Pulmonary artery endothelial cell (primary cell): ENCODE data around the gene OR10A4. TPM values are rescaled to one million over a fixed set of nuclear protein-coding genes. Genes with fewer than 3 reads are reported as not detected.
"Not testable (repeated sequence)": the region's sequence is repeated elsewhere in the genome, so short reads cannot be mapped to it uniquely, and the experiment has no call there.

Experiments
- DNase-seq: peaks from one replicate; pipeline ENCODE4 v3.0.0-alpha.2; 2011; ENCODE audit warnings: low read depth, low spot score
- total RNA-seq: library from RNA; depleted of rRNA; stranded (reverse); fragments of >200 nt; gene quantifications from 2 replicates; pipeline ENCODE4 v1.2.3, GENCODE V29; 2014

OR10A4 gene
- total RNA-seq, 1 donor from 2014 or later = not detected

DNA sequence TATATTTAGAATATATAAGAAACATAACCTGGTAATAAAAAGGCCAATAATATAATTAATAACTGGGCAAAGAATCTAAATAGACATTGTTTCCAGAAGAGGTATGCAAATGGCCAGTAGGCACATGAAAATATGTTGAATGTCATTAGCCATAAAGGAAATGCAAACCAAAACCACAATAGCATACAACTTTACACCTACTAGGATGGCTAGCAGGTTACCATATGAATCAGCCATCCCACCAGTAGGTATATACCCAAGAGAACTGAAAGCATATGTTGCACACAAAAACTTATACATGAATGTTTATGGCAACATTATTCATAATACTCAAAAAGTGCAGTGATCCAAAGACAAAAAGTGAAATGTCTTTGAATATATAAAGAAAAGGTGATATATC is 18.6 kb downstream of the OR10A4 start:
- DNase-seq = no peak

DNA sequence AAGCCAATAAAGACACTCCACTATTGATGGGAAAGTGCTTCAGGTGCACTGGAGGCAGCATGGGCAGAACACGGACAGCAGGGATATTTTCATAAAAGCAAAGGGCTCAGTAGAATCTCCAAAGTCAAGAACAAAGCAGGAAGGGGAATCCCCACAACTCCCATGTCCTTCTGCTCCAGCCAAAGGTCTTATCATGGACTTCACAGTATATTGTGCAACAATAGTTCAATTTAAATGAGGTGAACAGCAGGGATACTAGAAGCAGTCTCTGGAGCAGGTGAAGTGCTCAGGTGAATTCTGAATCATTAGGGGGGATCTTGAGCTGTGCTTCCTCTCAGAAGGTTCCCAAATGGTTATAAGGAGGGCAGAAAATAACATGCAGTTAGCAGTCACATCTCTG is 22.5 kb downstream of the OR10A4 start:
- no peak for DNase-seq

DNA sequence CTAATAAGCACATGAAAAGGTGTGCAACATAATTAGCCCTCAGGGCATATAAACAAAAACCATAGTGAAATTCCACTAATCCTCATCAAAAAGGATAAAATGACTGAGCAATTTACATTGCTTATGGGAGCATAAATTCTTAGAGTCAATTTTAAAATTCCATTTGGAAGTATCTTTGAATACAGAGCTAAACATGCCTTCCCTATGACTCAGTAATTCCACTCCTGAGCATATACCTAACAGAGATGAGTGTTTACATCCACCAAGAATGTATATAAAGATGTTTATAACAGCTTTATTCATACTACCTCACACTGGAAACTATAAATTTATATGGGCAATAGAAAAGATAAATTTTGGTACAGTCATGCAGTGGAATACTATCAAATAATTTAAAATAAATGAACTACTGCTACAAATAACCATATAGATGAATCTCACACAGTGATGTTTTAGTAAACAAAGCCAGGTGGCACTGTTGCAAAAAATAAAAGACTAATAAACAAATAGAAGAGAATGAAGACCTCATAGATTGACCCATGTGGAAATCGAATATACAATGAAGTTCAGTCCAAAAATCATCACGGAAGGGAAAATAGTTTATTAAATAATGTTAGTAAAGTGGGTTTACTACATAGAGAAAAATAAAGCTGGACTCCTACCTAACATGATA is 24.0 kb downstream of the OR10A4 start:
- DNase-seq = no peak

DNA sequence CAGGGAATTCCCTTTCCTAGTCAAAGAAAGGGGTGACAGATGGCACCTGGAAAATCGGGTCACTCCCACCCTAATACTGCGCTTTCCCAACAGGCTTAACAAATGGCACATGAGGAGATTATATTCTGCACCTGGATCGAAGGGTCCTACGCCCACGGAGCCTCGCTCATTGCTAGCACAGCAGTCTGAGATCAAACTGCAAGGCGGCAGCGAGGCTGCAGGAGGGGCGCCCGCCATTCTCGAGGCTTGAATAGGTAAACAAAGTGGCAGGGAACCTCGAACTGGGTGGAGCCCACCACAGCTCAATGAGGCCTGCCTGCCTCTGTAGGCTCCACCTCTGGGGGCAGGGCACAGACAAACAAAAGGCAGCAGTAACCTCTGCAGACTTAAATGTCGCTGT is 28.4 kb downstream of the OR10A4 start:
- DNase-seq = not testable (repeated sequence)

DNA sequence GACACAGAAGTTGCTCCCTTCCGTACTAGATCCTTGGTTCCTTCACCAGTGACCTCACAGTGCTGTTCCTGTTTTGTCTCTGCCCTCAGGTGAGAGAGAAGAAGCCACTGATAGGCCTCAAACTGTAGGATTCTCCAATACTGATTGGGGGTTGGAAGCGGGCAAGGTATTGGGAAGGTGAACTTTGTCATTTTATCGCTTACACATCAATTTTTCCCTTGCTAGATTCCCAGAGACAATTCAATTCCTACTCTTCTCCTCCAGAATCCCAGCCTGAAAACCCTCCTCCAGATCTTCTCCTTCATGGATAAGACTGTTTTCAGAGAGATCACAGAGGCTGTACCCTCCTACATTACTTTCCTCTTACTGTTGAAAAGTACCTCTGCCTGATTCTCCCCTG is 35.0 kb downstream of the OR10A4 start:
- DNase-seq = no peak

DNA sequence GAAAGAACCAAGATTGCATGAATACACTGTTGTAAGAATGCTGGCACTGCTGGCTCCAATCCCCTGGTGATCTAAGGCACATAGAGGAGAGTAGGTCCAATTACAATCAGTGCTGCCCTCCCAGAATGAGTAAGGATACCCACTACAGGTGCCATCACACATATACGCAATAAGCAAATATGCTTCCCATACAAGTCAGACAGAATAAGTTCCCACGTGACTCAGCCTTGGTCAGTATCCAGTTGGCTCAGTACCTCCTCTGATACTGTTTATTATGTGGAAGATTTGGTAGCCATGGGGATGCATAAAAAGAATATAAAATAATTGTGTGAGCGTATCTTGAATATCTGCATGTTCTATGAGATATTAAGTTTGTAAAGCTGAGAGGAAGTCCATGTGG is 35.5 kb downstream of the OR10A4 start:
- DNase-seq = peak; percentile 29

DNA sequence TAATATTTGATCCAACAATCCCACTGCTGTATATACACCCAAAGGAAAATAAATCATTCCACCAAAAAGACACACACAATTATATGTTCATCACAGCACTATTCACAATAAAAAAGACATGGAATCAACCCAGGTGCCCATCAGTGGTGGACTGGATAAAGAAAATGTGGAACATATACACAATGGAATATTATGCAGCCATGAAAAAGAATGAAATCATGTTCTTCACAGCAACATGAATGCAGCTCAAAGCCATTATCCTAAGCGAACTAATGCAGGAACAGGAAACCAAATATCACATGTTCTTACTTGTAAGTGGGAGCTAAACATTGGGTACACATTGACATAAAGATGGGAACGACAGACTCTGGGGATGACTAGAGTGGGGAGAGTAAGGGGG is 43.3 kb downstream of the OR10A4 start:
- no peak for DNase-seq

DNA sequence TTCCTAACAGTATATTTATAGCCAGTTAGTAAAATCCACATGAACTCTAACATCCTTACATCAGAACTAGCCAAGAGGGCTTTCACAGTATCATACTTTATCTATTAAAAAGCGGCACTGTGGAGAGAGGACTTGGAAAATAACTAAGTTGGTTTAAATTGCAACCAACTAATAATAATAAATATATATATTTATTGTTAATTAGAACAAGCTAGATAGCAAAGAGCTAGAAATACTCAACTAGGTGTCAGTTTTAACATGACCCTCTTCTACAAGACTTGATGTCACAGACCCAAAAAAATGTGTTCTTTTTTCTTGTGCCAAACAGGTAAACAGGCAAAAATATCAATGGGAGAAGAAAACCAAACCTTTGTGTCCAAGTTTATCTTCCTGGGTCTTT is 44.3 kb downstream of the OR10A4 start, which contains the start of gene OR2D3:
TSS of gene OR2D3 (plus strand) at position 301 of the 400 bp plus-strand sequence. CDS start at position 301, 0 bp downstream.
- DNase-seq = no peak

DNA sequence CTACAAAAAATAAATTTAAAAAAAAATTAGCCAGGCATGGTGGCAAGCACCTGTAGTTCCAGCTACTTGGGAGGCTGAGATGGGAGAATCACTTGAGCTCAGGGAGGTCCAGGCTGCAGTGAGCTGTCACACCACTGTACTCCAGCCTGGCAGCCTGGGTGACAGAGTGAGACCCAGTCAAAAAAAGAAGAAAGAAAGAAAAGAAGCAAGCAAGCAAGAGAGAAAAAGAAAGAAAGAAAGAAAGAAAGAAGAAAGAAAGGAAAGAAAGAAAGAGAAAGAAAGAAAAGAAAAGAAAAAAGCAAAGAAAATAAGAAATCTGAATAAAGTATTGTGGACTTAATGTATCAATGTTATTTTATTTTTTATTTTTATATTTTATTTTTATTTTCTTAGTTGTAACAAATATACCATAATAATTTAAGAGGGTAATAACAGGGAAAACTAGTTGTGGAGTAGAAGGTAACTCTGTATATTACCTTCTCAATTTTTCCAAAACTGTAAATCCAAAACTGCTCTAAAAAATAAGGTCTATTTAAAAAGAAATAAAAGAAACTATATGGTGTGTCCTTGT is 48.7 kb downstream of the OR10A4 start:
- DNase-seq = no peak

DNA sequence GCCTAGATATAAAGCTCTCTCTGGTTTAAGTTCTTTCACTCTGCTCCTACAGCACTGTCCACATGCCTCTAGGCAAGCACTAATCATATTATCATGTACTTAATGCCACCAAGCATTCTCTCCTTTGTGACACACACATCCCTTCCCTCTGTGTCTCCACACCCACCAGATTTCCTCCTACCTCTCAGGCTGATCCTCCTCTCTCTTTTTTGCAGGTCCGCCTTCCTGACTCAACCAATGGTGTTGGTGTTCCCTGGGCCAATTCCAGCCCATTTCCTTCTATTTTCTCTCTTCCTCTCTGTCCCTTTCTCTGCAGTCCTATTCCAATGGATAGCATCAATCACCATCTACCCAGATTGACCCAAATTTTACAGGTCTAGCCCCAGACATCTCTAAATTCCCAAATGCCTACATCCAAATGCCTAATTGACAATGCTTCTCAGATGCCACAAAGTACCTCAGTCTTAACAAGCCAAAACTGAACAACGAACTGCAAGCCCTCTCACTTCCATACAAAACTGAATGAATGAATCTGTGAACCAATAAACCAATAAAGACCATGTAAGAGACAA is 49.3 kb downstream of the OR10A4 start:
- DNase-seq = no peak

DNA sequence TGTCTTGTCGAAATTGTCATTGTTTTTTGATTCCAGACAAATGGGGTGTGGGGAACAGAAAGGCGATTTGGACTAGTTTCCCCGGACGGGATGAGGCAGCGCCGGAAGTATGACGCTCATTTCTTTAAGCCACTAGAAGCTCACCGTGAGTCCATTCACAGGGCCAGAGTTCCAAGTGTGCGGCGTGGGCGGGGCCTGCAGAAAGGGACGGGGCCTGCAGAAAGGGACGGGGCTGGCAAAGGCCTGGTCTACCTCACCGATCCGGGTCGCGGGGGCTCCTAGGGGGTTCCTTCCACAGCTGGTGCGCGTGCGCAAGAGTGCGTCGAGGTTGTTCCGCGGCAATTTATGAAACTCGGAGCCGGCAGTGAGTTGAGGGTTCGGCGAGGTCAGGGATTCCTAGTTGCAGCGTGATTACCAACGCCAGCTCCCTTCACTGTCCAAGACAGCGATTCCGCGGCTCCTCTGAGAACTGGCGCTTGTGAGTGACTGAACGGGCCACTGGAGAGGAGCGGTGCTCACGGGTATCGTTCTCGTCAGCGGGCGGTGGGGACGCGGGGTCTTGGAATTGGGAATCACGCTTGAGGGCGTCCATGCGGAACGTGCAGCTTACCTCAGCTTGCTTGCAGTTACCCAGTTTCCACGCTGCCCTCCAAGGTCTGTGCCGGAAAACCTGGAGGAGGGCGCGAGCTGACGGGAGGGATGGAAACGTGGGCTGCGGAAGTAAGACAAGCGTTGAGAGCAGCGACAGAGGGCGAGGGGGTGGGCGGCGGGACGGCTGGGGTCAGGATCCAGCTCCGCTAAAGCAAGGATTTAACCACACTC is 50.0 kb downstream of the OR10A4 start, which contains the start of gene ZNF215:
TSS of gene ZNF215 (plus strand) at position 219 of the 822 bp plus-strand sequence. CDS start 5,847 bp downstream, outside the sequence.
- peak; percentile 22 for DNase-seq

DNA sequence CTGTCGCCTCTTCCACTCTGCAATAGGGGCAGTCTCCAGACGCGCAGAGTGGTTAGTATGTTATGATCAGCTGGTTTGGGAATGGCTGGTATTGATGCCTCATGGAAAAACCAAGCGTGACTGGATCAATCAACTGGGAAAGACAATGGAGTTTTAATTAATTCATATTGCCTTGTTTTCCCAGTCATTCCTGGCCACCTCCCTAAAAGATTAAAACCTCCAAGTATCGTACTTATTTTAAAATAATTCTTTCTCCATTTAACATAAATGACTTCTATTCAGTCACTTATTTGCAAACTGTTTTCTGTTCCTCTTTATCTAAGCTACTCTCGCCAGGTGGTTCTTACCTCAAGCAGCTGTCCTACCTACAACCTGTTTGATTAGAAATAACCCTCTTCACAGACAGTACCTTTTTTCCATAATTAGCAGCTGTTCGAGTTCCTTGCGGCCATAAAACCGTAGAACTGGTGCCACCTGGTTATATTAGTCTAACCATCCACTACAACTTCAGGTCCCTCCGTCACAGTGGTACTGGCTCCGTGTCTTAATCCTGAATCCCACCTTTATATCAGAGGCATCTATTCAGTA is 50.7 kb downstream of the OR10A4 start:
- DNase-seq = no peak

Other genes starting within 250 kb of the OR10A4 start
- gene DCHS1, start 220.8 kb upstream of the OR10A4 start, total RNA-seq = 41.7 and 47.4 TPM in 2 replicates
- 75.5 and 91.9 TPM in 2 replicates for gene MRPL17, start 193.3 kb upstream of the OR10A4 start, total RNA-seq
- 0.07 TPM in 2 replicates for gene OR2AG2, start 104.6 kb upstream of the OR10A4 start, total RNA-seq
- gene OR2AG1, start 93.6 kb upstream of the OR10A4 start, total RNA-seq = under 0.01 TPM in 1 of 2 replicates, not detected in the other
- gene OR6A2, start 76.9 kb upstream of the OR10A4 start, total RNA-seq = 0.07 and 0.20 TPM in 2 replicates
- gene OR10A5, start 30.9 kb upstream of the OR10A4 start, total RNA-seq = not detected in 2 replicates
- gene OR10A2, start 13.6 kb upstream of the OR10A4 start, total RNA-seq = not detected in 2 replicates
- gene OR2D2, start 15.9 kb downstream of the OR10A4 start, total RNA-seq = 0.07 and 0.18 TPM in 2 replicates
- not detected in 2 replicates for gene OR2D3, start 44.4 kb downstream of the OR10A4 start, total RNA-seq
- 4.6 and 5.9 TPM in 2 replicates for gene ZNF215, start 49.8 kb downstream of the OR10A4 start, total RNA-seq
- gene ZNF214, start 143.7 kb downstream of the OR10A4 start, total RNA-seq = 2.0 and 4.1 TPM in 2 replicates
- 0.21 and 0.40 TPM in 2 replicates for gene NLRP14, start 143.9 kb downstream of the OR10A4 start, total RNA-seq
- 0.04 and 0.20 TPM in 2 replicates for gene RBMXL2, start 212.4 kb downstream of the OR10A4 start, total RNA-seq